GM20431 (cell line): ENCODE measurements around the gene DOLPP1.

Source experiments
- in situ Hi-C: fragments of 300-500 bp; cut with MseI, MboI; formaldehyde crosslinking; loops from one replicate; pipeline ENCODE4 v1.15.0; 2020; ENCODE audit warnings: low sequenced_read_pairs; ENCODE audit not compliant: unreplicated experiment

The DOLPP1 gene

DNA sequence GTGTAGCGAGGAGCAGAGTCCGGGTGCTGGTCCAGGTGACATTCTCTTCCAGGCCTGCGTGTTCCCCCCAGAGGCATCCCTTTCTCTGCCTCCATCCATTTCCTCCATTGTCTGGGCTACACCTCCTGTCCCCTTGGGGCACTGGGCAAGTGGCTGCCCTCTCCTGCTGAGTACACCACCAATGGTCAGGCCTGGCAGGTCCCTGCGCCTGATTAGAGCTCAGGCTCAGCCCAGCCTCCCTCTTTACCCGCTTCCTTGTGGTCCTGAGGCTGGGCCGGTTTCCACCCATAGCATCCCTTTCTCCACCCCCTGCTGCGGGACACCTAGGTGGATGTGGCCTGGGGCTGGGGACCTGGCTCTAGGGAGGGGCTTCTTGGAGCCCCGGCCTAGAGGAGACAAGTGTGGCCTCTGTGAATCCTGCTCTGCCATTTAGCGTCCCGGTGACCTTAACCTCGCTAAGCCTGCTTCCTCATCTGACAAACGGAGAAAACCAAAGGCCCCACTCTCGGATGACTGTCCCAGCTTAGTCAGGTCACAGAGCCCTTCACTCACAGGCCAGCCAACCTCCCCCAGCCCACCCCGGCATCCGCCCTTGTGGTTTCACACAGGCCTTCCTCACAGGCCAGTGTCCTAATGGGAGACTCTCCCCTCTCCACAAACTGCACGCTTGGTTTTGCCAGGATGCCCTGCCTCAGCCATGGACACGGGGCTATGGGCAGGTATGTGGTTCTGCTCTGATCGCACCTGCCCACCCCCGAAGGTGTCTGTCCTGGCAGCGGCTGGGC, 12.9 kb downstream of the DOLPP1 start:
- in situ Hi-C loops = no loop called here

DNA sequence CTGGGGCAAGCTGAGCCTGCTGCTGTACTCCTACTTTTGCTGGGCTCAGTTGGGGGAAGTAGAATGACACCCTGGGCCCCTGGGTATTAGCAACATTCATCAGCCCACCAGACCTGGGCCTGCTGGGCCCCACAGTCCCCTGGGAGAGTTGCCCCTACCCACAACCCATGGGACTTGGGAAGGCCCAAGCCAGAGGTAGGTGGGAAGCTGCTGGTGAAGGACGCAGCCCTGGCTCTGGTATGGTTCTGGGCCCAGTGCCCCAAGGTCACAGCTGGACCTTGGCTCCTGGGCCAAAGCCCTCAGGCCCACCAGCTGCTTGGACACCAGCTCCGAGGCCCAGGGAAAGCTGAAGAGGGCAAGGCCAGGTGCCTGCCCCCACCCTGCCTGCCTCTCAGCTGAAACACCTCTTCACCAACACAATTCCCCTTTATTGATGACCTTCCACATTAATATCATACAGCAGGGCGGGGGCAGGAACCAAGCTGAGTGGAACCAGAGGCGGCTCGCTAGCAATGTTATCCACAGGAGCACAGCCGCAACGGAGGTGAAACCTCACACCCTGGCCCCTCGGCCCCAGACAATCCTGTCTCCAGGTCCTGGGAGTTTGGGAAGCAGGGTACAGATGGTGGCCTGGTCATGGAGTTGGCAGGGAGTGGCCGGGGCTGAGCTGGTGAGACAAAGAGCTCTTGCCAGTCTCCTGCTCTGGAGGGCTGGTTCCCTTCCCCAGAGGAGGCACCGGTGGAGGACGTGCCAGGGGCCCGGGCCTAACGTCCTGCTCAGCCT, 13.7 kb downstream of the DOLPP1 start:
- in situ Hi-C loops = no loop called here

DNA sequence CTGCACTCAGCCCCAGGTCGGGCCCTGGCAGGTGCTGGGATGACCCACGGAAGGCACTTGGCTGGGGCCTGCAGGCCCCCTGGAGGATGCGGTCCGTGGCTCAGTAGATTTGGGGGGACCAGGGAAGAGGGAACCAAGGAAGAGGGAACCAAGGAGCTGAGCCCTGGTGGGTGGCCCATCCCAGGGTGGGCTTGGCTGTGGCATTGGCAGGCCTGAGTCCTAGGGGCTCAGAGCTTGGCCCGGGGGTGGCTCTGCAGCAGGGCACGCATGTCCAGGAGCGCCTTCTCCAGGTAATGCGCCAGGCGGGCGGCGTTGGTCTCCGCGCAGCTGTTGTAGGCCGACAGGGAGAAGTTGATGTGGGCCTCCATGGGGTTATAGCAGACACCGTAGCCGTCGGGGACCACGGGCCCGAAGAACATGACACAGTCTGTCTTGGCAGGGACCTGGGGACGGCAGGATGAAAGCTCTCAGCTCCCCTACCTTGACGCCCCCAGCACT, 14.3 kb downstream of the DOLPP1 start:
- in situ Hi-C loops = no loop called here

DNA sequence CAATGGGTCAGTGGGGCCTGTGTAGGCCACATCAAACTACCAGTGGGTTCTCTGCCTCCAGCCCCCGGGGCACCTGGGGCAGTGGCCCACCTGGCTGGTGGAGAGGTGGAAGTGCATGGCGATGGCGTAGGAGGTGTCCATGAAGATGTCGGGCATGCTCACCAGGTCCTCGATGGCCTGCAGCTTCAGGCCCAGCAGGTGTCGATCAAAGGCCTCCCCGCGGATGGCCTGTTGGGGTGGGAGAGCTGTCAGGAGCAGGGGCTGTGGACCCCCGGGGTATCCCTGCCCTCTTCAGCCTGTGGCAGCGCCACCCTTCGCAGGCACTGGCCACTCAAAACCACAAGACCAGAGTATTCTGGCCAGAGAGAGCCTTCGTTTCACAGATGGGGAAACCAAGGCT, 15.0 kb downstream of the DOLPP1 start:
- in situ Hi-C loops = no loop called here

DNA sequence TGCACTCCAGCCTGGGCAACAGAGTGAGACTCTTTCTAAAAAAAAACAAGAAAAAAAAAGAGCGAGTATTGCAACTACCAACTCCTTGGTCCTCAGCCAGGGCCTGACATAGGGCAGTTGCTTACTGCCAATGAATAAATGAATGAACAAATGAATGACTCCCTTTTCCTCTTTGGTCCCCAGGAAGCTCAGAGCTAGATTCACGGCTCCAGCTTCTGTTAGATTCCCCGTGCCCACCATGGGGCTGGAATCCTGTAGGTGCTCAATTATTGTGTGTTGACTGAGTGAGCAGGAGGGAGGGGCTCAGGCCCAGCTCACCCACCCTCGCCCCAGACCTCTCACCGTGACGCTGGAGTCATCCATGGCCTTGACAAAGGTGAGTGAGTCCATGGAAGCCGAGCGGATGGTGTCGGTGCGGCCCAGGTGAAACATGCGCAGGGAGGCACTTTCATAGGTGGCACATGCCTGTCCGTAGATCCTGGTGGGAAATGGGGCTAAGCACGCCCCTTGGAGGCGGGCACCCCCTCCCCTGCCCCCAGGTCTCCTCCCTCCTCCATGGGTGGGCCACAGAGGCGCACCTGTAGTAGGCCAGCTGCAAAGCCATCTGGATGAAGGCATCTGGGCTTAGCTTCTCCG, 16.9 kb downstream of the DOLPP1 start:
- in situ Hi-C loops = no loop called here

DNA sequence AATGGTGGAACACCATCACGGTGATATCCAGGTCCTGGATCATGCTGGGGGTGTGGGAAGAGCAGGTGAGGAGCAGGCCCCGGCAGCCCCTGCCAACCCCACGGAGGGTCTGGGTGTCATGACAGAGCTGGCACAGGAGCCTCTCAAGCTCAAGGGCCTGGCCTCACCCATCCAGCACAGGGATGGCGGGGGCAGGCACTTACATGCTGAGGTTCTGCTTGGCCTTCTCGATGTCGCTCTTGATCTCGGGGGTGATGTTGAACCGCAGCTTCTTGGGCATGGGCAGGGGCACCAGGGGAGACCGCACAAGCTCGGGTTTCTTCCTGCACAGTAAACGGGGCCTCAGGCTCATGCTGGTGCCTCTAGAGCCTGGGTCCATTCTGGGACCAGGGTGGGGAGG, 17.4 kb downstream of the DOLPP1 start:
- in situ Hi-C loops = no loop called here

DNA sequence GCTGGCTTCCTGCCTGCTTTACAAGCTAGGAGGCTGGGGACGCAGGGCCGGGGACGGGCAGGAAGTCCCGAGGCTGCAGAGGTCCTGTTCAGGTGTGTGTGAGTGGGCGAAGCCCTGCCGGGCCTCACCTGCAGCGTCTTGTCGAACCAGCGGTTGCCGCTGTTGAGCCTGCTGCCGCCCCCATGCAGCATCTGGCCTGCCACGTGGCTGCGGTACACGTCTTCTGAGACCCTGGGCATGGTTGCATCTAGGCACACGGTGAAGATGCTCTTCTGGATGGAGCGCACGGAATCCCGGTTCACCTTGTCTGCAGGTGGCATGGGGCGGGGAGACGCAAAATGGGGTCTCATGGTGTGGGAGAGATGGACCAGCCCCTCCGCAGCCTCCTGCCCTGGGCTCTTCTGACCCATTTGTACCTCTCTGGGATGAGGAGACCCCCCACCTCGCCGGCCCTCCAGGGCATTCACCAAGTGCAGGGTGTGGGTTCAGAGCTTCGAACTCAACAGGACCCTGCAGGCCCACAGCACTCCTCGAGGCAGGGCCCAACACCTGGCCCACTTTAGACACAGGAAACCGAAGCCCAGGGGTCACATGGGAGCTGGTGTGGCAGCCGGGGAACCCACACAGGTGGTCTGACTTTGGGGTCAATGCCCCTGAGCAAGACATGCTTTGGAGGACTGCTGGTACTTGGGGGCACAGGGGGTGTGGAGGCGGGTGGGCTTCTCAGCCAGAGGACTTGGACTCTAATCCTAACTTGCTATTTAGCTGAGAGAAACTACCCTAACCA, 19.7 kb downstream of the DOLPP1 start:
- in situ Hi-C loops = no loop called here

DNA sequence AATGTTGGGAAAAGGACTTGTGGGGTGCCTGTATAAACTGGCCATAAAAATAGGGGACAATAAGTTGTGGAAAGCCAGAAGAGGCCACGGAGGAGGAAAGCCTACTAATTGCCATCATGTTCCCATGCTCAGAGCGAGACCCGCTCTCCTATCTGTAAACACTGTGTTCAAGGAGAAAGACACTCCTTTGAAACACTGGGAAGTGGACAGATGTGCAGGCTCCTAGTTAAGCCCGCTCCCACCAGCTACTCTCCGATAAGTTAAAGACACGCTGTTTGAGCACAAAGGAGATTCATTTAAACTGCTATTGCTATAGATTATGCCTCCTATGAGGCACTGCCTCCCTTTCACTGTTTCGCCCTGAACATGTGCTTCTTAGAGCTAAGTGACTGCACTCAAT, 20.4 kb downstream of the DOLPP1 start:
- in situ Hi-C loops = no loop called here

DNA sequence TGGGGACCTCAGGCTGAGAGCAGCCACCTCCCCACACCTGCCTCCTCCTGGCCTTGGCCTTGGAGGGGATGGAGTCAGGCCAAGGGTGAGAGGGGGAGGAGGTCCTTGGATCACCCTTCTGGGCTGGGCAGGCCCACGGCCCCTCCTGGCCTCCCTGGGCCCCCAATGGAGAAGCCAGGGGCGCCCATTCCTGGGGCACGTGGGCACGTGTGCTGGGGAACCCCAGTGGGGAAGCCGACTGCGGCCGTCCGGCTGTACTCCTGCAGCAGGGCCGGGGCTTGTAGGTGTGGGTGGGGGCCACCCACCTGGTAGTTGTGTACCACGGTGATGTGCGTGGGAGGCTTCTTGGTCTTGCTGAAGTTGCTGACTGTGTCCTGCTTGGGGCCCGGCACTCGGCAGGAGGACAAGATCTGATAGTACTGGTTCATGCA, 21.2 kb downstream of the DOLPP1 start:
- in situ Hi-C loops = no loop called here

DNA sequence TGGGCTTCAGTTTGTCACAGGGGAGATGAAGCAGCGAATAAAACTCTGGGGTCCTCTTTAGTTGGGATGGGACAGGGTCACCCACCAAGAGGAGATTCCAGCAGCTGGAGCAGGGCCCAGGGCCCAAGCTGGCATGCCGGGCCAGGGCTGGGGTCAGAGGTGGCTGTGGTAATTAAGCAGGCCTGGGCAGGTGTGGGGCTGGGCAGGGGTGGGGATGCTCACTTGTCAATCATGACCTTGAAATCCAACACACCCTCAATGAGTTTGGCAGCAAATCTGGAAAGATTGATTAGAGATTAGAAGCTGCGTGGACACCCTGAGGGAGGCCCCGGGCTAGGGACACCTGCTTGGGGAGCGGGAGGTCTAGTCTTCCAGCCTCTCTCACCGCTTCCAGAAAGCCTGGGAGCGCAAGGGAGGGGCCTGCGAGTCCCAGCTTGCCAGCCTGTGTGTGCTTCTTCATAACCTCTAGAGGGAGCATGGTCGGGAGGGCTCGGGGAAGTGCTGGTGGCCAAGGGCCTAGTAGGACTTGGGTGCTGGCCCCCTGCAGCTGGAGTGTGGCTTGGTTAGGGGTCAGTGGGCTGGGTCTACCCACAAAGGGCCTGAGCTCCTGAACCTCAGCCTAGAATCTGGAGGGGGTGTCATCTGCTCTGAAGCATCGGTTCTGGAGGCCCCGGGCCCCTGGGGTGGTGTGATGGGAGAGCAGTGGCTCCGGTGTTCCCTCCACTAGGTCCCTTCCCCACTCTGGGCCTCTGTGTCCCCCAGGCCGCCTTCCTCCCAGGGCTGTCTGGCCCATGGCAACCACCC, 22.1 kb downstream of the DOLPP1 start:
- in situ Hi-C loops = no loop called here

DNA sequence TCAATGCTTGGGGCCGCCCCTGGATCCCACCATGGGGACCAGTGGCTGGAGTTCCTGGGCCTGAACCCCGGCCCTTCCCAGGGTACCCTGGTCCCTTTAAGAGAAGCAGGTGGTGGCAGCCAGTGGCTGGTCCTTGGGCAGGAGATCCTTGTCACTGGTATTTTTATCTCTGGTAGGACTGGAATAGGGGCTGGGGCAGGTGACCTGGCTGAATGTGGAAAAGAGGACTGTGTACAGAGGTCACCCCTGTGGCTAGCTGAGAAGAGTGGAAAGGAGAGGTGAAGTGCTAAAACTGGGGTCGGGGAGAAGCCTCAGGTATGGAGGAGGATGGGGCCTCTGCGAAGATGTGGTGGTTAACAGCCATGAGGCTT, 22.7 kb downstream of the DOLPP1 start:
- in situ Hi-C loops = no loop called here

DNA sequence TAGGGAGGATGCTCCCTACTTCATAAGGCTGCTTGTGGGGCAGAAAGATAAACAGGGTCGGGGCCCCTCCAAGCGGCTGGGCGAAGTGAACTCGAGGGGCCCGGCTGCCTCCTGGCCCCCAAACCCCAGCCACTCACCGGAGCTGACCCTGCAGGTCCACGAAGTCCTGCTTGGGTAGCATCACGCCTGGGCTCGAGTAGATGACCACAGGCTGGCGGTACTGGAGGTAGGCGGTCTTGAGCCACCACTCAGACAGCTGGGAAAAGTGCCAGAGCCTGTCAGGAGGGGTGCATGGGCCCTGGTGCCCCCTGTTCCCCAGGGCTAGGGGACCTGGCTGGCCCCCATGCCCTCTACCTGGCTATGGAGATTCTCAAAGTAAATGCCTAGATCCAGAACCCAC, 23.1 kb downstream of the DOLPP1 start:
- in situ Hi-C loops = no loop called here

- in situ Hi-C loops = no loop called here
Measured at GRCh38 chr9:129105857-129106694, 25.2 kb downstream of the DOLPP1 start.

GRCh38 chr9:129107651-129108050, 26.7 kb downstream of the DOLPP1 start:
- in situ Hi-C loops = no loop called here

GRCh38 chr9:129108083-129108804, 27.3 kb downstream of the DOLPP1 start:
- in situ Hi-C loops = no loop called here

- in situ Hi-C loops = no loop called here
Measured at GRCh38 chr9:129108805-129109536, 28.1 kb downstream of the DOLPP1 start.

DNA sequence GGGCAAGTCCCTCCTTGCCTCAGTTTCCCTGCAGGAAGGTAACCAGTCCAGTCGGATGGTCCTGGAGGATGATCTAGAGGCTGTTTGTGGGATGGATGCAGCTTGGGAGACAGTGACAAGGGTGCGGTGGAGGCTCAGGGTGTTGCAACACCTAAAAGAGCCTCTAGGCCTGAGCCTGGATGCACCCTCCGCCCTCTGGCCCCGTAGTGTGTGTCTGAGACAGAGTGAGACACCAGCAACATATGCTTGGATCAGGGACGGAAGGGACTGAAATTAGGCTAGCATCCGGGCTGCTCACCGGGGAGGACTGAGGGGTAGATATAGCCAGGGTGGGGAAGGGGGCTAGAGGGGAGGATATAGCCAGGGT, 28.6 kb downstream of the DOLPP1 start:
- in situ Hi-C loops = no loop called here
